Naive thymus-derived CD8-positive, alpha-beta T cell (primary cell): Measurements from ENCODE around the gene PPP5C. TPM values are rescaled to one million over a fixed set of nuclear protein-coding genes. Genes with fewer than 3 reads are reported as not detected.
"Not testable (repeated sequence)": the region's sequence is repeated elsewhere in the genome, so short reads cannot be mapped to it uniquely, and the experiment has no call there.

ENCODE experiments used
- ATAC-seq, 2 donors: fragments of 150-1000 bp; cut with Tn5 transposase in 1 of 2; sonication (Bioruptor Pico), chemical (Tn5 transposase) in 1 of 2; 1 replicate in 1 of 2; 2 replicates in 1 of 2; pipeline ENCODE4 v1.10.0; 2021; ENCODE audit warnings: mild to moderate bottlenecking in 2 of 2, moderate library complexity in 2 of 2
- POLR2A ChIA-PET: fragments of 350-600 bp; sonication (Branson Sonifier 250); formaldehyde crosslinking; loops from one replicate; lab custom pipeline; 2021; ENCODE audit warnings: antibody characterized with exemption; lab: Charles Lee
- DNase-seq, 10 donors: peaks; one replicate each; pipeline versions ENCODE4 v3.0.0 to v3.0.0-alpha.2; 2020 to 2022
- H3K27ac Mint-ChIP-seq, 10 donors: one replicate each; pipeline ENCODE4 v1.8.0; 2020 to 2022; ENCODE audit warnings: mild to moderate bottlenecking in 10 of 10, mixed read lengths in 10 of 10, moderate library complexity in 4 of 10, inconsistent platforms in 1 of 10
- H3K27me3 Mint-ChIP-seq, 5 donors: one replicate each; pipeline ENCODE4 v1.8.0; 2021 to 2022; ENCODE audit warnings: mixed read lengths in 5 of 5
- H3K36me3 Mint-ChIP-seq, 3 donors: one replicate each; pipeline ENCODE4 v1.8.0; 2020 to 2022; ENCODE audit warnings: mixed read lengths in 3 of 3, mild to moderate bottlenecking in 2 of 3, inconsistent platforms in 1 of 3
- H3K4me1 Mint-ChIP-seq, 4 donors: one replicate each; pipeline ENCODE4 v1.8.0; 2021 to 2022; ENCODE audit warnings: mixed read lengths in 4 of 4
- H3K4me3 Mint-ChIP-seq, 10 donors: one replicate each; pipeline ENCODE4 v1.8.0; 2020 to 2022; ENCODE audit warnings: mild to moderate bottlenecking in 10 of 10, mixed read lengths in 10 of 10, moderate library complexity in 6 of 10, inconsistent platforms in 1 of 10
- H3K9me3 Mint-ChIP-seq, 9 donors: one replicate each; pipeline ENCODE4 v1.8.0; 2020 to 2022; ENCODE audit warnings: mixed read lengths in 9 of 9, mild to moderate bottlenecking in 3 of 9, inconsistent platforms in 1 of 9, moderate library complexity in 1 of 9
- polyA plus RNA-seq, 3 donors: library from polyadenylated mRNA; unstranded; fragments of 300-500 nt; fragmentation: Illumina TruSeq; gene quantifications; one replicate each; pipeline ENCODE4 v1.2.3, GENCODE V29; 2021
- total RNA-seq, 8 experiments: library from RNA in 2 of 8; stranded (reverse) in 2 of 8; gene quantifications; one replicate each; pipeline ENCODE4 v1.2.3 and lab custom pipeline; 2021 to 2026

Gene PPP5C
- total and polyA plus RNA-seq, 5 experiments from 2014 or later, result 20.8 to 47.7 (median 35.7) TPM

DNA sequence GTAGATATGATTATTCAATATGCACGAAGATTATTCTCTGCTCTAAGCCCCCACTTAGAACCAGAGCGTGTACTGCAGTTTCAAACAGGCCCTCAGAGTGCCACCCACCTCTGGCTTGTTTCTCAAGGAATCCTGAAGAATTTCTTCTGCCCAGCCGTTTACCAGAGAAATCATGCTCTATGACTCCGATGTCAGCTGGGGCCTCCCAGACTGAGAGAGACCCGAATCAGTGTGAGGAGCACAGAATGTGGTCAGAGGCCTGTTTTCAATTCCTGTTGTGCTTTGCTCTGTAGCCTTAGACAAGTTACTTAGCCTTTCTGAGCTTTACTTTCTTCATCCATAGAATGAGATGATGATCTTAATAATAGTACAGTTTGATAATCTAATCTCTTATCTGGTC is 76.3 kb downstream of the PPP5C start:
- no peak overlapping the region for H3K4me3 Mint-ChIP-seq

DNA sequence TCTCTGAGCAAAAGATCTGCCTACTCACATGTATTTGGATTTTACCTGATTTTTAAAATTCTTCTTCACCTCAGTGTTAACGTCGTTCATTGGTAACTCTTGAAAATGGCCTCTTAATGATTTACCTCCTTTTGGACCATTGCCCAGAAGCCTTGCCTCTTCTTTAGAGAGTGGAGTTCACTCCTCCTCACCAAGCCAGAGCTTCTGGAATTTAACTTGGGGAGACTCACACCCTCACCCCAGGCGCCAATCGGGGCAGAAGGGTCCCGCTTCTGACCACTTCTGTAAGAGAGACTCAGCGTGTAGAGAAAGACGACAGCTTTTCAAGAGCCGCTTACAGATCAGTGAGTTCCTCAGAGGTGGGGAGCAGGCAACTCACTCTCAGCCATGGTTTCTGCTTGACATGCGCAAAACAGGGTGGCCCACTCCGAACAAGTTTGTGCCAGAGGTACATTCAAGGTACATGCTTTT is 79.2 kb downstream of the PPP5C start:
- H3K27ac Mint-ChIP-seq, result peak overlapping the region in 6 of 10 donors; percentile 9 to 76 (median 56)

More for the DNA sequence above, 76.3 kb downstream of the PPP5C start:
- DNase-seq (no peak), ATAC-seq (no peak)
- peaks cover 8 to 23% (median 17%) of the 10 kb centered on the region in 4 donors for H3K4me1 Mint-ChIP-seq
- POLR2A ChIA-PET, result interaction anchor here (0.7 kb wide), 1 partner anchor 289 kb away, joined by 3 read pairs; no protein-coding TSS in a partner anchor
- peaks cover 26 to 61% (median 46%) of the 10 kb centered on the region in 5 donors for H3K27me3 Mint-ChIP-seq
- no peaks in the 10 kb centered on the region for H3K9me3 Mint-ChIP-seq
- no peak overlapping the region for H3K27ac Mint-ChIP-seq
- peaks cover 0 to 4% (median 0%) of the 10 kb centered on the region in 3 donors for H3K36me3 Mint-ChIP-seq

DNA sequence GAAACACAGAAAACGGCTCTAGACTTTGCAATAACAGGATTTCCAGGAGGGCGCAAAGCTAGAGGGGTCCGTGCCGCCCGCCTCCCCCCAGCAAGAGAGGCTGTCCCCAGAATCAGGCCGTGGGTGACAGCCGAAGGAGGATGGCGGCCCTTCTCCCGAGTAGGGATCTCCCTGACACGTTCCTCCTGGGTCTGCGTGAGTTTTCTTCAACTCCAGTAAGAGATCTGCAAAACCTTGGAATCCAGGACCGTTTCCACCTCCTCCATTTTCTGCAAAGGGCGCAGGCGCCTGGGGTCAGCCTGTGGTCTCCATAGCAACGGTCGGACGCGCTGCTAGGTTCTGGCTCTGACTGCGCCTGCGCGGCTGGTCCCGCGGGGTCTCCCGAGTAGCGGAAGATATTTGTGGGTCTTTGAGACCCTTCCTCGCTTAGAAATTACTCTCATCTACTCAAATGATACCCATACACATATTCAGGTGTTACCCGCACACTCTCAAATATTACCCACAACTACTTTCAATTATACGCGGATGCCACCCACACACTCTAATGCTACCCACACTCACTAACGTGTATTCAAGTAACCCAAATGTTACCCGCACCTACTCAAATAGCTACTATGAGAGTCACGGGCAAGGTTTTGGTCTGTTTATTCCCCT is 79.7 kb downstream of the PPP5C start:
- peak overlapping the region in 6 of 10 donors; percentile 9 to 79 (median 56) for H3K27ac Mint-ChIP-seq
- H3K4me1 Mint-ChIP-seq, result peaks cover 16 to 35% (median 28%) of the 10 kb centered on the region in 4 donors
- POLR2A ChIA-PET, result interaction anchor here (0.6 kb wide), 1 partner anchor 1511 kb away, joined by 7 read pairs; no protein-coding TSS in a partner anchor
- ATAC-seq, result peak; percentile 31 to 67
- no peaks in the 10 kb centered on the region for H3K9me3 Mint-ChIP-seq
- peak overlapping the region; percentile 40 to 88 (median 82) for H3K4me3 Mint-ChIP-seq
- peak in 8 of 10 donors; percentile 20 to 75 (median 40) for DNase-seq
- peaks cover 0 to 4% (median 0%) of the 10 kb centered on the region in 3 donors for H3K36me3 Mint-ChIP-seq
- H3K27me3 Mint-ChIP-seq, result peaks cover 36 to 88% (median 54%) of the 10 kb centered on the region in 5 donors

More for the DNA sequence above, 79.2 kb downstream of the PPP5C start:
- peaks cover 33 to 84% (median 51%) of the 10 kb centered on the region in 5 donors for H3K27me3 Mint-ChIP-seq
- DNase-seq, result no peak
- peaks cover 0 to 4% (median 0%) of the 10 kb centered on the region in 3 donors for H3K36me3 Mint-ChIP-seq
- POLR2A ChIA-PET, result no interaction called here
- peak overlapping the region; percentile 36 to 88 (median 82) for H3K4me3 Mint-ChIP-seq
- H3K4me1 Mint-ChIP-seq, result peaks cover 16 to 35% (median 28%) of the 10 kb centered on the region in 4 donors
- no peaks in the 10 kb centered on the region for H3K9me3 Mint-ChIP-seq
- ATAC-seq, result peak; percentile 25 to 56

DNA sequence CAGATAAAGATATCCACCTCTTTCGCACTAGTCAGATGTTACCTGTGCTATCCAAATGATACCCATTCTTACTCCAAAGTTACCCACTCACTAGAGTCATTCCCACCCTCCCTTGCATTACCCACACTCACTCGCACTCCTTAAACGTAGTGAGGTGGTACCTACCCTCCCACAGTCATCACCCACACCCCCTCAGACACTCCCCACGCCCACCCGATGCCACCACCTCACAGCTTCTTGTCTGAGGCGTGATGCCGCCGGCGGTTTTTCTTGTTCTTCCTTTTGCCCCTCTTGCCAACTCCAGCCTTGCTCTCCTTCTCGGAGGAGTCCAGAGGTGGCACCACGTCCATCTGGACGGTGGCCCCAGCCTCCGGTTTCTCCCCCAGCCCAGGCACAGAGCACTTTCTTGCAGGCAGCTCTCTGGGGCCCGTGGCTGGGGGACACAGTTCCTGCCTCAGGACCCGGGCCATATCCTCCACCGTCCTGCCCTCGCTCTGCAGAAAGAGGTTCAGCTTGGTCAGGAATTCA is 80.7 kb downstream of the PPP5C start:
- POLR2A ChIA-PET, result interaction anchor here (0.6 kb wide), 2 partner anchors 10 to 1512 kb away, joined by 3 to 7 read pairs; no protein-coding TSS in a partner anchor
- ATAC-seq (no peak), DNase-seq (no peak)
- peaks cover 39 to 91% (median 59%) of the 10 kb centered on the region in 5 donors for H3K27me3 Mint-ChIP-seq
- H3K27ac Mint-ChIP-seq, result peak overlapping the region in 3 of 10 donors; percentile 27 to 84 (median 36)
- H3K4me3 Mint-ChIP-seq, result peak overlapping the region in 6 of 10 donors; percentile 36 to 88 (median 80)
- no peaks in the 10 kb centered on the region for H3K9me3 Mint-ChIP-seq
- H3K4me1 Mint-ChIP-seq, result peaks cover 16 to 35% (median 28%) of the 10 kb centered on the region in 4 donors
- peaks cover 0 to 4% (median 0%) of the 10 kb centered on the region in 3 donors for H3K36me3 Mint-ChIP-seq

DNA sequence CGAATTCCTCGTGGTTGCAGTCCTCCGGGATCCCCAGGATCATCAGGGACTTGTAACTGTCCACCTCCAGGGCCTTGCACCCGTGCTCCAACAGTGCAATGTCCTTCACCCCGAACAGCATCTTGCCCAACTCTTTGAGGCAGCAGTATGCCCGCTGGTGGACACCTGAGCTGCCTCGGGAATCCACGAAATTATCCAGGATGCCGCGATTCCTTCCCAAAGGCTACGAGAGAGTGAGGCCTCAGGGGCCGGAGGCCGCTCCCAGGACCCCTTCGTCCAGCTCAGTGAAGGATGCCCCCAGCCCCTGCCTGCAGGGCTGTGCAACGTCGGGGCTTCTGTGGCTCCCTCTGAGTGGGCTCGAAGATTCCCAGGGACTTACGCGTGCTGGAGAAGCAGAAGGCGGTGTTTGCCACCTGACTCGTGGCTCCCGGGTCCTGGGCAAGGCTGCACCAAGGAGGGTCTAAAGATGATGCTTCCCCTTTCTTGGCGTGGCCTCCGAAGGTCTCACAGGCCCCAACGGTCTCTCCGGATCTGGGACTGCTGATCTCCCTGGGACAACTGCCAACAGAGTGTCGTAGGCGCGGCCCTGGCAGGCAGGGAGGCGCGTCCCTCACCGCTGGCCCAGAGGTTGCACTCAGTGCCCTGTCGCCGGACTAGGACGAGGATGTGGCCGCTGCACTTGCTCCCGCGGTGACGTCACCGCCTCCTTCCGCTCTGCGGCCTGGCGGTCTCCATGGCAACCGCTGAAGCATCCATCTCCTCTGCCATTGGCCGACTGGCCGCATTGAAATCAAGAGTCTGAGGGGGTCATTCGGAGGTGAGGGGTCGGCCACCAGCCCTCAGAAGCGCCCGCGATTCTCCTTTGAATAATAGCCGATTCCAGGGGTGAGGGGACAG is 81.6 kb downstream of the PPP5C start, which contains the start of gene PNMA8C:
TSS of gene PNMA8C (minus strand) at position 698 of the 897 bp plus-strand sequence. CDS start at position 121, 577 bp downstream.
- no peaks in the 10 kb centered on the region for H3K9me3 Mint-ChIP-seq
- ATAC-seq (peak; percentile 52 to 74), DNase-seq (peak; percentile 10 to 78 (median 34))
- POLR2A ChIA-PET, result no interaction called here
- peak within 1 kb of the TSS; percentile 74 to 86 (median 80) for H3K4me3 Mint-ChIP-seq
- peaks cover 0 to 4% (median 0%) of the 10 kb centered on the region in 3 donors for H3K36me3 Mint-ChIP-seq
- peaks cover 36 to 85% (median 54%) of the 10 kb centered on the region in 5 donors for H3K27me3 Mint-ChIP-seq
- peaks cover 16 to 35% (median 28%) of the 10 kb centered on the region in 4 donors for H3K4me1 Mint-ChIP-seq
- H3K27ac Mint-ChIP-seq, result peak within 1 kb of the TSS in 7 of 10 donors; percentile 40 to 87 (median 63)

DNA sequence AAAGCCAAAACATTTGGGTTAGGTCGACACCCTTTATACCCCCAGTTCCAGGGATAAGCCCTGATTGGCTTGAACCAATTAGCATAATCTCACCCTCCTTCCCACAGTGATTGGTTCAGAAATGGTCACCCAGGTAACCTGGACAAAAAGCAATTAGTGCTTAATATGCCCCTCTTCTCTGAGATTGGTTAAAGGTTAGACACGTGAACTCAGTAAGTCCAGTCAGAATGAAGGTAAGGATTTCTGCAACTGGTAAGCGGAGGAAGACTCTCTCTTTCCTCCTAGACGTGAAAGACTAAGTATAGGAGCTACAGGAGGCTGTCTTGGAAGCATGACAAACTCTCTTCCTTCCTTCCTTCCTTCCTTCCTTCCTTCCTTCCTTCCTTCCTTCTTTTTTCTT is 83.1 kb downstream of the PPP5C start:
- Mint-ChIP-seq H3K27me3 (peaks cover 38 to 83% (median 55%) of the 10 kb centered on the region in 5 donors), H3K36me3 (peaks cover 0 to 4% (median 0%) of the 10 kb centered on the region in 3 donors), H3K9me3 (no peaks in the 10 kb centered on the region), H3K4me3 (peak overlapping the region in 4 of 10 donors; percentile 16 to 43 (median 32)), H3K4me1 (peaks cover 16 to 35% (median 28%) of the 10 kb centered on the region in 4 donors), H3K27ac (peak overlapping the region in 1 of 10 donors; percentile 67)
- DNase-seq (no peak), ATAC-seq (no peak)
- POLR2A ChIA-PET, result no interaction called here

DNA sequence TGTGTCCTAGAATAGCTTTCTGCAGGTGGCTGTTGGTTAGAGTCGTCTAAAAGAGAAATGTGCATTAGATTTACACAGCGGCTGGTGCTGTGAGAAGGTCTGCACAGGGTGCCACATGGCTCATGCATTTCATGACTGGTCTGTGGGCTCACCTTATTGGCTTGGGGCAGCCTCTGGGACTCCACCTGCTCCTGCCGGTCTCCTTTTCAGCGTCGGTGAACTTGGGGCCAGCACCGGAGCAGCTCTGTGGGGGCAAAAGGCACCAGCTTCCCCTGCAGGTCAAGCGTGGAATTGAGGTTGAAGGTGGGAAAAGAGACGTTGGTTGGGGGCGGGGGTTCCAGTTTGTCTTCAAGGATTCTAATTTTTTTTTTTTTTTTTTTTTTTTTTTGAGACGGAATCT is 84.9 kb downstream of the PPP5C start:
- Mint-ChIP-seq H3K36me3 (peaks cover 0 to 3% (median 0%) of the 10 kb centered on the region in 3 donors), H3K4me3 (no peak overlapping the region), H3K9me3 (no peaks in the 10 kb centered on the region), H3K27ac (no peak overlapping the region), H3K27me3 (peaks cover 35 to 74% (median 50%) of the 10 kb centered on the region in 5 donors), H3K4me1 (peaks cover 13 to 24% (median 19%) of the 10 kb centered on the region in 4 donors)
- no peak for ATAC-seq
- POLR2A ChIA-PET, result interaction anchor here (0.7 kb wide), 1 partner anchor 23 kb away, joined by 4 read pairs; no protein-coding TSS in a partner anchor
- DNase-seq, result no peak

DNA sequence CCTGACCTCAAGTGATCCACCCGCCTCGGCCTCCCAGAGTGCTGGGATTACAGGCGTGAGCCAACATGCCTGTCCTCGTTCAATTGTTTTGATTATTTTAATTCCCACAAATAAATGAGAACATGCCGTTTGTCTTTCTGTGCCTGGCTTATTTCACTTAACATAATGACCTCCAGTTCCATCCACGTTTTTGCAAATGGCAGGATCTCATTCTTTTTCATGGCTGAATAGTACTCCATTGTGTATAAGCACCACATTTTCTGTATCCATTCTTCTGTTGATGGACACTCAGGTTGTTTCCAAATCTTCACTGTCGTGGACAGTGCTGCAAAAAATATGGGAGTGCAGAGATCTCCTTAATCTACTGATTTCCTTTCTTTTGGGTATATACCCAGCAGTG is 86.6 kb downstream of the PPP5C start:
- ATAC-seq, H3K9me3 Mint-ChIP-seq, POLR2A ChIA-PET, DNase-seq, H3K4me3 Mint-ChIP-seq, H3K36me3 Mint-ChIP-seq, H3K27ac Mint-ChIP-seq: not testable (repeated sequence)
- Mint-ChIP-seq H3K27me3 (peaks cover 28 to 57% (median 39%) of the 10 kb centered on the region in 5 donors), H3K4me1 (peaks cover 8 to 10% (median 9%) of the 10 kb centered on the region in 4 donors)

DNA sequence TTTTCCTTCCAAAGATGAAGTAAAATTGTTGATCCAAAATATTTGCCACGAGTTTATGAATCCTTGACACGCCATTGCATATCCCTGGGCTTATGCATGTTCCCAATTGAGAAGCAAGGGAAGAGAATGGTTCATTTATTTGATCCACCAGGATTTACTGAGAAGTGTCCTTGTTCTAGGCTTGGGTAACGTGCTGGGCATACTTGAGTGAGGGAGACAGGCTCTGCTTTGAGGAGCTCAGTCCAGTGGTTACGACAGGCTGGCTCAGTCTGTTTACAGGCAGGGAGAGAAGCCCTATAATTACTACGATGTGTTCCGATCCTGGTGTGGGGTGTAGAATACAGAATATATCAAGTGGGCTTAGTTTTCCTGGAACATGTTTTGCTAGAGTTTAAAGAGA is 88.1 kb downstream of the PPP5C start:
- Mint-ChIP-seq H3K4me1 (peaks cover 0 to under 1% (median 0%) of the 10 kb centered on the region in 4 donors), H3K4me3 (no peak overlapping the region), H3K27me3 (peaks cover 19 to 44% (median 31%) of the 10 kb centered on the region in 5 donors), H3K9me3 (no peaks in the 10 kb centered on the region), H3K27ac (no peak overlapping the region), H3K36me3 (no peaks in the 10 kb centered on the region)
- POLR2A ChIA-PET, result no interaction called here
- DNase-seq, result no peak
- ATAC-seq, result no peak

DNA sequence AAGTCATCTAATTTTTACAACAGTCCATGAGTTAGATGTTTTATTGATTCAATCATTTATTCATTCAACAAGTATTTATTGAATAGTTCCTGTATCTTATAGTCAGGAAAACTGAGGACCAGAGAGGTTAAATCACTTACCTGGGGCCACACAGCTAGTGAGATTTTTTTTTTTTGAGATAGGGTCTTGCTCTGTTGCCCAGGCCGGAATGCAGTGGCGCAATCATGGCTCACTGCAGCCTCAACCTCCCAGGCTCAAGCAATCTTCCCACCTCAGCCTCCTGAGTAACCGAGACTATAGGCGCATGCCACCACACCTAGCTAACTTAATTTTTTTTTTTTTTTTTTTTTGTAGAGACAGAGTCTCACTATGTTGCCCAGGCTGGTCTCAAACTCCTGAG is 88.8 kb downstream of the PPP5C start:
- H3K27me3 Mint-ChIP-seq, result peaks cover 12 to 38% (median 25%) of the 10 kb centered on the region in 5 donors
- H3K36me3 Mint-ChIP-seq, H3K4me1 Mint-ChIP-seq, DNase-seq, H3K4me3 Mint-ChIP-seq, H3K27ac Mint-ChIP-seq, H3K9me3 Mint-ChIP-seq, ATAC-seq: not testable (repeated sequence)
- POLR2A ChIA-PET, result interaction anchor here (0.6 kb wide), 1 partner anchor 35 kb away, joined by 10 read pairs; no protein-coding TSS in a partner anchor
